Mesothelial cell of epicardium (in vitro differentiated cells): ENCODE measurements around the gene RSBN1. TPM values are rescaled to one million over a fixed set of nuclear protein-coding genes. Genes with fewer than 3 reads are reported as not detected.
A peak's percentile ranks its signal among the peaks of the same experiment; 100 is the strongest.

Experiments used
- DNase-seq, 2 experiments: peaks; one replicate each; pipeline ENCODE4 v3.0.0; 2021; ENCODE audit warnings: low spot score in 2 of 2; ENCODE audit not compliant: unreplicated experiment in 2 of 2
- H3K27ac Mint-ChIP-seq: 2 replicates; pipeline ENCODE4 v1.8.0; 2021; ENCODE audit warnings: mixed read lengths
- H3K27me3 Mint-ChIP-seq: 2 replicates; pipeline ENCODE4 v1.8.0; 2021; ENCODE audit warnings: low read depth, mixed read lengths
- H3K36me3 Mint-ChIP-seq: 2 replicates; pipeline ENCODE4 v1.8.0; 2021; ENCODE audit warnings: mixed read lengths
- H3K4me1 Mint-ChIP-seq: 2 replicates; pipeline ENCODE4 v1.8.0; 2021; ENCODE audit warnings: mixed read lengths
- H3K4me3 Mint-ChIP-seq: 2 replicates; pipeline ENCODE4 v1.8.0; 2021; ENCODE audit warnings: mild to moderate bottlenecking, moderate library complexity, mixed read lengths
- H3K9me3 Mint-ChIP-seq: 2 replicates; pipeline ENCODE4 v1.8.0; 2021; ENCODE audit warnings: mixed read lengths
- CTCF ChIP-seq: fragments of 200-600 bp; sonication (generic); IDR thresholded peaks from one replicate; pipeline ENCODE4 v1.5.0; 2021; ENCODE audit warnings: antibody characterized with exemption; ENCODE audit not compliant: unreplicated experiment
- total RNA-seq: library from RNA; stranded (reverse); gene quantifications from 3 replicates; pipeline ENCODE4 v1.2.1, GENCODE V29; 2021

RSBN1 gene
- total RNA-seq, 1 donor from 2014 or later, result 23.7 TPM

DNA sequence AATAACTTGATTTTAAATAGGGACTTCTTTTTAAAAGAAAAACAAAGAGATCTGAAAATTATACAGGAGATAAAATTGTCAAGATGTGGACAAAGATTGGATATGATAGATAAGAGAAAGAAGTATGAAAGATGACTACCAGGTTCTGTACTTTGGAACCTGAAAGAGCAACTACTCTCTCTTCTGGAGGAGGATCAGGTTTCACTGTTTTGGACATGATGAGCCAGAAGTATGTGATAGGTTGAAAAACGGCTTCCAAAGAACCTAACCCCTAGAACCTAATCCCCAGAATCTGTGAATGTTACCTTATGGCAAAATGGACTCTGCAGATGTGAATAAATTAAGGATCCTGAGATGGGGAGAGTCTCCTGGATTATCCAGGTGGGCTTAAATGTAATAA is 26.2 kb downstream of the RSBN1 start:
- H3K36me3 Mint-ChIP-seq, result peaks cover 32% of the 10 kb centered on the region
- H3K27ac Mint-ChIP-seq, result no peak overlapping the region
- peaks cover 9% of the 10 kb centered on the region for H3K9me3 Mint-ChIP-seq
- no peak for TF ChIP-seq CTCF
- DNase-seq, result no peak
- H3K27me3 Mint-ChIP-seq, result no peaks in the 10 kb centered on the region
- H3K4me1 Mint-ChIP-seq, result peaks cover 19% of the 10 kb centered on the region
- no peak overlapping the region for H3K4me3 Mint-ChIP-seq

DNA sequence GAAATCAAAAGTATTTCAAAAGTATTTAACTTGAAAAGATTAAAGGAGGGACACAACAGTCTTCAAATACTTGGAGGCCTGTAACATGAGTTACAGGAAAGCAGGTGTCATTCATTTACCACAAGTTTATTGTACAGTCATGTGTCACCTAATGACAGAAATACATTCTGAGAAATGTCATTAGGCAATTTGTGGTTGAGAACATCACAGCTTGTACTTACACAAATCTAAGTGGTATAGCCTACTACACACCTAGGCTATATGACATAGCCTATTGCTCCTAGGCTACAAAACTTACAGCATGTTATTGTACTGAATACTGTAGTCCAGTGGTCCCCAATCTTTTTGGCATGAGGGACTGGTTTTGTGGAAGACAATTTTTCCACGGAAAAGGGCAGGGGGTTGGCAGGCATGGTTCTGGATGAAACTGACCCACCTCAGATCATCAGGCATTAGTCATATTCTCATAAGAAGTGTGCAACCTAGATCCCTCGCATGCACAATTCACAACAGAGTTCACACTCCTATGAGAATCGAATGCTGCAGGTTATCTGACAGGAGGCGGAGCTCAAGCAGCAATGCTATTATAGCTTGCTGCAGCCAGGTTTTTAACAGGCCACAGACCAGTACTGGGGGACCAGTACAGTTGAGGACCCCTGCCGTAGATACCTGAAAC is 28.0 kb downstream of the RSBN1 start:
- peaks cover 19% of the 10 kb centered on the region for H3K4me1 Mint-ChIP-seq
- no peak for TF ChIP-seq CTCF
- DNase-seq, result no peak
- H3K9me3 Mint-ChIP-seq, result peaks cover 9% of the 10 kb centered on the region
- H3K27me3 Mint-ChIP-seq, result no peaks in the 10 kb centered on the region
- H3K27ac Mint-ChIP-seq, result peak overlapping the region; percentile 51
- H3K4me3 Mint-ChIP-seq, result no peak overlapping the region
- peaks cover 27% of the 10 kb centered on the region for H3K36me3 Mint-ChIP-seq

- peaks cover 19% of the 10 kb centered on the region for H3K4me1 Mint-ChIP-seq
- no peaks in the 10 kb centered on the region for H3K27me3 Mint-ChIP-seq
- H3K27ac Mint-ChIP-seq, result peak overlapping the region; percentile 51
- no peak for TF ChIP-seq CTCF
- H3K9me3 Mint-ChIP-seq, result peaks cover 13% of the 10 kb centered on the region
- H3K36me3 Mint-ChIP-seq, result peaks cover 27% of the 10 kb centered on the region
- H3K4me3 Mint-ChIP-seq, result no peak overlapping the region
- DNase-seq, result no peak
These were observed 28.8 kb downstream of the RSBN1 start for GRCh38 chr1:113783254-113784103.

- no peak overlapping the region for H3K4me3 Mint-ChIP-seq
- peaks cover 14% of the 10 kb centered on the region for H3K9me3 Mint-ChIP-seq
- no peak overlapping the region for H3K27ac Mint-ChIP-seq
- no peak for TF ChIP-seq CTCF
- peaks cover 20% of the 10 kb centered on the region for H3K36me3 Mint-ChIP-seq
- no peaks in the 10 kb centered on the region for H3K27me3 Mint-ChIP-seq
- H3K4me1 Mint-ChIP-seq, result peaks cover 19% of the 10 kb centered on the region
- DNase-seq, result no peak
These were observed 29.9 kb downstream of the RSBN1 start for GRCh38 chr1:113782406-113782805.

DNA sequence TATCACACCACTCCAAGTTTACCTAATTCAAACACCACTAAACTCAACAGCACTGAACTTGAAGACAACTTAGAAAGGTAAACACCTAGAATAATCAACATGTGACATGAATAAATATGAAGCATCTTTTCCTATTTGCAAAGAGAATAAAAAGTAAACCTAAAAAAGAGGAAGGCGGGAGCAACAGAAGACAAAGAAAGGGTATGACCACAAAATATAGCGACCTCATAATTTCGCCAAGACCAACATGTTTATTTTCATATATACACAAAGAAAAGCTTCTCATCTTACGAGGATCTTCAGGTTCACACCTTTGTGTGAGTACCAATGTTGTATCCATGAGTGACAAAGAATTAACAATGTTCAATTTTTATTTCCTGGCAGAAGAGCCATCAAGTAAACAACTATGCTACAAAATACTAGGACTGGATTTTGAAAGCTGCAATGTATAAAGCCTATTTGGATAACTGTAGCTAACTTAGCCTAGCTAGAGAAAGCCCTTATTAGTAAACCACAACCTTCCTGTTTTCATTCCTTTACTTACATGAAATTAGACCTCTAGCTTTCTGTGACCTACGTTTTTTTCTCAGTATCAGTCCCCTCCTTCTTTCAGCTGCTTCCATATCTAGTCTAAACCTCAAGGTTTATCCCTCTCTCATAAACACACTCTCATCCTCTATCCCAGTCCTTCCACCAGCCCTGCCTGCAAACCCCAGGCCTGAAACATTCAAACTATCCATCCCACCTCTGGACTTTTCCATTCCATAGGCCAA is 31.7 kb downstream of the RSBN1 start:
- H3K4me3 Mint-ChIP-seq, result no peak overlapping the region
- peaks cover 12% of the 10 kb centered on the region for H3K4me1 Mint-ChIP-seq
- no peak for TF ChIP-seq CTCF
- H3K36me3 Mint-ChIP-seq, result peaks cover 14% of the 10 kb centered on the region
- peaks cover 6% of the 10 kb centered on the region for H3K9me3 Mint-ChIP-seq
- H3K27ac Mint-ChIP-seq, result no peak overlapping the region
- no peak for DNase-seq
- no peaks in the 10 kb centered on the region for H3K27me3 Mint-ChIP-seq
